Vagina (tissue), 2 donors: Measurements from ENCODE around the gene LRRN2.

Experiments used
- CTCF ChIP-seq, 3 experiments: fragments of 450-650 bp in 2 of 3; fragments of 200-600 bp in 1 of 3; sonication (generic) in 1 of 3; IDR thresholded peaks; one replicate each; pipeline ENCODE4 v1.5.1; 2017 to 2019; ENCODE audit warnings: antibody characterized with exemption in 3 of 3, mild to moderate bottlenecking in 2 of 3, moderate library complexity in 2 of 3
- POLR2A ChIP-seq, 2 donors: fragments of 450-650 bp; IDR thresholded peaks; one replicate each; pipeline ENCODE4 v1.6.1; 2017; ENCODE audit warnings: antibody characterized with exemption in 2 of 2, mild to moderate bottlenecking in 2 of 2, moderate library complexity in 2 of 2
- POLR2AphosphoS5 ChIP-seq, 2 donors: sonication (generic); formaldehyde crosslinking; IDR thresholded peaks; one replicate each; pipeline ENCODE4 v1.9.0; 2017; ENCODE audit warnings: antibody characterized with exemption in 2 of 2, mild to moderate bottlenecking in 2 of 2, low read depth in 1 of 2; ENCODE audit not compliant: insufficient read depth in 1 of 2

GRCh38 chr1:204672482-204673121 lies 12.9 kb downstream of the LRRN2 start:
- TF ChIP-seq CTCF (IDR thresholded peaks at IDR 0.05): no peak
- no peak for TF ChIP-seq POLR2AphosphoS5 (IDR thresholded peaks at IDR 0.05; ENCODE audit: insufficient read depth in 1 of 2, low read depth in 1 of 2)
- no peak for TF ChIP-seq POLR2A (IDR thresholded peaks at IDR 0.05)
